ENCODE results near the gene TM9SF1. TPM values are rescaled to one million over a fixed set of nuclear protein-coding genes. Genes with fewer than 3 reads are reported as not detected.

Gene TM9SF1
- total and polyA plus RNA-seq, 4 donors: 32.7 to 71.9 (median 52.0) TPM

DNA sequence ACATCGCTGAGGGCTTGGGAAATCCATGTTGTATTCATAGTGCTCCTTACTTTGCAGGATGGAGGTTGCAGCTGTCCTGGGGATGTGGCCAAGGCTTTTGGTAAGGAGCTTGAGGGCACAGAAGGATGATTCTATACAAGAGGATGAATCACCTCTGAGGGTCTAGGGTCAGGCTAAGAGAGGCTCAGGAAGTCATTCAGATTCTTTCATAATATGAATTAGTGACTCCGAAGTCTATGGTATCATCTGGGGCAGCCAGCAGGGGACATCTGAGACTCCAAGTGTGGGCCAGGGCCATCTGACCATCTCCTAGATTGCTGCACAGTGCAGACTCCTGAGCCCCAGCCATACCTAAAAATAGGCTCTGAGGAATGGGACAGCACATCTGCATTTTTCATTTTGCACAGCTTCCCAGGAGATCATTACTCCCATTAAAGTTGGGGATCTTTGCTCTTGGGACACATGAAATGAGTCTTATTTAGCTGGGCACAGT lies 42.3 kb upstream of the TM9SF1 start:
- Histone ChIP-seq H3K9ac (ENCODE audit: insufficient read depth in 1 of 2, low read length in 2 of 2) (no peak overlapping the region), H3K4me1 (ENCODE audit: control insufficient read depth in 5 of 5, insufficient read depth in 5 of 5, low read length in 5 of 5) (peaks cover 14 to 31% (median 19%) of the 10 kb centered on the region in 5 donors), H3K9me3 (ENCODE audit: control insufficient read depth in 4 of 4, insufficient read depth in 3 of 4, low read length in 3 of 4) (no peaks in the 10 kb centered on the region), H3K27me3 (ENCODE audit: control insufficient read depth in 3 of 3, insufficient read depth in 3 of 3, low read length in 2 of 3) (no peaks in the 10 kb centered on the region), H3K27ac (ENCODE audit: low read depth in 1 of 2, low read length in 1 of 2) (no peak overlapping the region), H3K4me3 (no peak overlapping the region), H3K36me3 (ENCODE audit: control insufficient read depth in 4 of 4, insufficient read depth in 4 of 4, low read length in 4 of 4) (peaks cover 13 to 55% (median 44%) of the 10 kb centered on the region in 4 donors)
- WGBS, 2 donors: 91 to 92% methylated on average over 2 of the region's 2 CpGs
- no peak for DNase-seq
- ATAC-seq (ENCODE audit: insufficient read depth, low FRiP score): no peak
- TF ChIP-seq, protein P1, sequence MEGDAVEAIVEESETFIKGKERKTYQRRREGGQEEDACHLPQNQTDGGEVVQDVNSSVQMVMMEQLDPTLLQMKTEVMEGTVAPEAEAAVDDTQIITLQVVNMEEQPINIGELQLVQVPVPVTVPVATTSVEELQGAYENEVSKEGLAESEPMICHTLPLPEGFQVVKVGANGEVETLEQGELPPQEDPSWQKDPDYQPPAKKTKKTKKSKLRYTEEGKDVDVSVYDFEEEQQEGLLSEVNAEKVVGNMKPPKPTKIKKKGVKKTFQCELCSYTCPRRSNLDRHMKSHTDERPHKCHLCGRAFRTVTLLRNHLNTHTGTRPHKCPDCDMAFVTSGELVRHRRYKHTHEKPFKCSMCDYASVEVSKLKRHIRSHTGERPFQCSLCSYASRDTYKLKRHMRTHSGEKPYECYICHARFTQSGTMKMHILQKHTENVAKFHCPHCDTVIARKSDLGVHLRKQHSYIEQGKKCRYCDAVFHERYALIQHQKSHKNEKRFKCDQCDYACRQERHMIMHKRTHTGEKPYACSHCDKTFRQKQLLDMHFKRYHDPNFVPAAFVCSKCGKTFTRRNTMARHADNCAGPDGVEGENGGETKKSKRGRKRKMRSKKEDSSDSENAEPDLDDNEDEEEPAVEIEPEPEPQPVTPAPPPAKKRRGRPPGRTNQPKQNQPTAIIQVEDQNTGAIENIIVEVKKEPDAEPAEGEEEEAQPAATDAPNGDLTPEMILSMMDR (IDR thresholded peaks at IDR 0.05; ENCODE audit: control extremely low read depth, extremely low read depth): no peak

DNA sequence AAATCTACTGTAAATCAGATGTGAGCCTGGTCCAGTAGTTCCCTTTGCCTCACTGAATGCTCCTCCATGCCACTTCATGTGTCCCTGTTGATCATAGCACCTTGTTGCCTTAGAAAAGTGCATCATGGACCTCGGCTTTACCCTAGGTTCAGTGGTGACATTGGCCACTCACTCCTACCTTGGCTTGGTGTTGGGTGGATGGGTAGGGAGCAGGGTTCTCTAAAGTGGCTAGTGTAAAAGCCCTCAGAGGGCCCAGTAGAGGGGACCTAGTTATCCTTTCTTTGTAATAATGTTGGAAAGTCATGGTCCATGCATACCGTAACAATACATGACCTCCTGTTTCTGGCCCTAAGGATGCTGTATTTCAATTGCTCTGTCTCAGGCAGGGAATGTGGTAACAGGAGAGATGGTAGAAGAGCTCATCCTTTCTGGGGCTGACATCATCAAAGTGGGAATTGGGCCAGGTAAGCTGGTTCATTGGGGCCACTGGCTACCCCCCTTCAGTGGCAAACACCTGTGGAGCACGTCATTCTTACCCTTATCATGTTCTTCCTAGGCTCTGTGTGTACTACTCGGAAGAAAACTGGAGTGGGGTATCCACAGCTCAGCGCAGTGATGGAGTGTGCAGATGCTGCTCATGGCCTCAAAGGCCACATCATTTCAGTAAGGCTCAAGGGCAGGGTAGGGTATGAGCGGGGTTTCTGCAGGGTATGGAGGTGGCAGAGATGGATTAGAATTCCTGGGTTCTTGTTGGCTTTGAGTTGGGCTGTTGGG lies 41.6 kb upstream of the TM9SF1 start:
- TF ChIP-seq, protein P1 (IDR thresholded peaks at IDR 0.05; ENCODE audit: control extremely low read depth, extremely low read depth): no peak
- Histone ChIP-seq H3K9me3 (ENCODE audit: control insufficient read depth in 4 of 4, insufficient read depth in 3 of 4, low read length in 3 of 4) (no peaks in the 10 kb centered on the region), H3K4me3 (no peak overlapping the region), H3K27ac (ENCODE audit: low read depth in 1 of 2, low read length in 1 of 2) (no peak overlapping the region), H3K9ac (ENCODE audit: insufficient read depth in 1 of 2, low read length in 2 of 2) (no peak overlapping the region), H3K36me3 (ENCODE audit: control insufficient read depth in 4 of 4, insufficient read depth in 4 of 4, low read length in 4 of 4) (peaks cover 13 to 54% (median 44%) of the 10 kb centered on the region in 4 donors), H3K4me1 (ENCODE audit: control insufficient read depth in 5 of 5, insufficient read depth in 5 of 5, low read length in 5 of 5) (peaks cover 14 to 29% (median 19%) of the 10 kb centered on the region in 5 donors), H3K27me3 (ENCODE audit: control insufficient read depth in 3 of 3, insufficient read depth in 3 of 3, low read length in 2 of 3) (no peaks in the 10 kb centered on the region)
- WGBS, 2 donors: 95 to 98% methylated on average over 6 of the region's 6 CpGs
- ATAC-seq (ENCODE audit: insufficient read depth, low FRiP score): no peak
- no peak for DNase-seq

DNA sequence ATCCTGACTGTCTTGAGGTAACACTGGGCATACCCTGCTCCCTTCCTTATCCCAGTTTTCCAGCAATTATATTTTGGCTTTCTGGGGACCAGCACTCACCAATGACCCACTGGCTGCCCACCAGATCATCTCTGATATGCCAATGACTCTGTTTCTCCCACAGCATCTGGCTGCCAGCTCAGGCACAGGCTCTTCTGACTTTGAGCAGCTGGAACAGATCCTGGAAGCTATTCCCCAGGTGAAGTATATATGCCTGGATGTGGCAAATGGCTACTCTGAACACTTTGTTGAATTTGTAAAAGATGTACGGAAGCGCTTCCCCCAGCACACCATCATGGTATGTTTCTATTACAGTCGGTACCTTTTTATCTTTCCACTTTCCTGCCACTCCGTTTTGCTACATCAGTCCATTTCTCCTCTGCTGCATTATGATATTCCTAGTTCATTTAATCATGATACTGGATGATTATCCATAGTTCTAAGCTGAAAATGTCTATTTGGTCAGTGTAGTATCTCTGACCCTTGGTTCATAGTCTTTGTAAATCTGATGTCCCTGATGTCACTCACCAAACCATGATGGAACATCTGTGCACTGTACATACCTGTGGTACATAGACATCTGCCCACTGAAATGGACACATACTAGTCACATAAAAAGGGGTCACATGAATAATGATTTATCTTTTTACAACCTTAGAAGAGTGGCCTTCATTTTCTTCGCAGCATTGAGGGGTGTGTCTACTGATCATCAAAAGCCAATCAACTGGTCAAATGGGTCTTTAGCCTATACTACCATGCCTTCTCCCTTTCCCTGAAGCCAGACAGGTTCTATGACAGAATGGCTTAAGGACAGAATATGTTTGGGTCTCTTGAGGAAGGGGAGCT lies 40.8 kb upstream of the TM9SF1 start:
- H3K36me3 ChIP-seq (ENCODE audit: control insufficient read depth in 4 of 4, insufficient read depth in 4 of 4, low read length in 4 of 4): peaks cover 13 to 49% (median 43%) of the 10 kb centered on the region in 4 donors
- ATAC-seq (ENCODE audit: insufficient read depth, low FRiP score) (no peak), DNase-seq (no peak)
- H3K4me3 ChIP-seq: no peak overlapping the region
- no peaks in the 10 kb centered on the region for H3K9me3 ChIP-seq (ENCODE audit: control insufficient read depth in 4 of 4, insufficient read depth in 3 of 4, low read length in 3 of 4)
- H3K27ac ChIP-seq (ENCODE audit: low read depth in 1 of 2, low read length in 1 of 2): no peak overlapping the region
- TF ChIP-seq, protein P1 (IDR thresholded peaks at IDR 0.05; ENCODE audit: control extremely low read depth, extremely low read depth): no peak
- 95 to 99% methylated on average over 5 of the region's 5 CpGs for WGBS, 2 donors
- H3K9ac ChIP-seq (ENCODE audit: insufficient read depth in 1 of 2, low read length in 2 of 2): no peak overlapping the region
- H3K4me1 ChIP-seq (ENCODE audit: control insufficient read depth in 5 of 5, insufficient read depth in 5 of 5, low read length in 5 of 5): peaks cover 14 to 27% (median 16%) of the 10 kb centered on the region in 5 donors
- H3K27me3 ChIP-seq (ENCODE audit: control insufficient read depth in 3 of 3, insufficient read depth in 3 of 3, low read length in 2 of 3): no peaks in the 10 kb centered on the region

Measured in lung (tissue), 12 donors.